Upper lobe of right lung (tissue), 1 donor: ENCODE results near the gene TDRD5. TPM values are rescaled to one million over a fixed set of nuclear protein-coding genes. Genes with fewer than 3 reads are reported as not detected.

ENCODE experiments used
- ATAC-seq: fragments of 200-7000 bp; cut with Tn5 transposase; one replicate; pipeline ENCODE4 v1.9.1; 2020; ENCODE audit warnings: mild to moderate bottlenecking, moderate library complexity
- DNase-seq: peaks from one replicate; pipeline ENCODE4 v3.0.0-alpha.2; 2020
- H3K27ac ChIP-seq: fragments of 200-600 bp; one replicate; pipeline ENCODE4 v1.8.0; 2022
- H3K27me3 ChIP-seq: fragments of 200-600 bp; one replicate; pipeline ENCODE4 v1.8.0; 2022; ENCODE audit warnings: mild to moderate bottlenecking
- H3K36me3 ChIP-seq: fragments of 200-600 bp; one replicate; pipeline ENCODE4 v1.8.0; 2022
- H3K4me1 ChIP-seq: fragments of 200-600 bp; one replicate; pipeline ENCODE4 v1.8.0; 2022
- H3K4me3 ChIP-seq: fragments of 200-600 bp; one replicate; pipeline ENCODE4 v1.8.0; 2022; ENCODE audit warnings: mild to moderate bottlenecking
- H3K9me3 ChIP-seq: fragments of 200-600 bp; one replicate; pipeline ENCODE4 v1.8.0; 2022
- intact Hi-C: fragments of 100-400 bp; cut with DNase I; formaldehyde crosslinking; loops from one replicate; pipeline ENCODE4 v1.11.0; 2022
- total RNA-seq: library from RNA; stranded (reverse); fragmentation: NEBNext Ultra II Directional; extraction: Animal tissue kit (Norgen Biotek cat#: 25700); gene quantifications from one replicate; pipeline ENCODE4 v1.2.1, GENCODE V29; 2021
- TF ChIP-seq, protein P1 (sequence below): fragments of 200-600 bp; IDR thresholded peaks from one replicate; pipeline ENCODE4 v1.8.0; 2022; ENCODE audit warnings: antibody characterized with exemption
- donor health status: DM: no; HTN: yes; CAD: no; lungs with severe emphysema.

Gene TDRD5
- total RNA-seq, 1 donor from 2014 or later: 0.17 TPM

DNA sequence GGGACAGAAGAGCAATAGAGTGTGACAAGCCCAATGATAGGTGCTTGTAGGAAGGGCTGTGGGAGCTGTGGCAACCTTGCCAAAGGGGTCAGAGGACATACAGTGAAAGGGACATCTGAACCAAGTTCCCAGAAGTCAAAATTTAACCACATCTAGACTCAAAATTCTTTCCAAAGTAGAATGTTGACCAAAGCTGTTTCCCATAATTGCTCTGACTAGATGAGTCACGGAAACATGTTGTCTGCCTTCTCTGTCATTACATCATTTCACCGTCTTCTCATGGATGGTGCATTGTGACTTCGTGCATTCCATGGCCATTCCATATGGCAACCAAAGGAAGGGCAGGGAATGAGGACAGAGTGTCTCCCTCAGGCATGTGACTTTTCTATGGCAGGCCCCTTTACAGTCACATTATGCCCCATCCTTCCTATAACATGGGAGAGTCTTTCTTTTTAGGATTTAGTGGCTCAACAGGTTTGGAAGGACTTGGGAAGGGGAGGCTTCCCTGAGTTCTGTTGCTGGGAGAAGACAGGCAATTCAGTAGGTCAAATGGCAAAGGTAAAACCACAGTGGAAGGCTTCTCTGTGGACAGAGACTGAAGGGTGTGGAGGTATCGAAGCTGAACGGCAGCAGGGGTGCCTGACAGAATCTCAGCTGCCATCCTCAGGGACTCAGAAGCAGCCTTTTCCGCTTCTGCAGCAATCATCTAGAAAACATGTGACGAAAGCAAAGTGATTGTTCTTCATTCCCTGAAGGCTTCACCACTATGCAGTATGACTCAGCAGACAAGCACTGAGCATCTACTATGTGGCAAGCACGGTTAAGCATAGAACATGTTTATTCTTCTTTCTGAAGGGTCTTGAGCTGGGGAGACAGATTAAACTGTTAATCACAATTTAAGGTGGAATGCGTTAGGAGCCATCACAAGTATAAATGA lies 40.6 kb upstream of the TDRD5 start:
- H3K36me3 ChIP-seq: no peaks in the 10 kb centered on the region
- no peaks in the 10 kb centered on the region for H3K9me3 ChIP-seq
- no peak for DNase-seq
- H3K27me3 ChIP-seq: no peaks in the 10 kb centered on the region
- intact Hi-C loops: no loop called here
- TF ChIP-seq, protein P1, sequence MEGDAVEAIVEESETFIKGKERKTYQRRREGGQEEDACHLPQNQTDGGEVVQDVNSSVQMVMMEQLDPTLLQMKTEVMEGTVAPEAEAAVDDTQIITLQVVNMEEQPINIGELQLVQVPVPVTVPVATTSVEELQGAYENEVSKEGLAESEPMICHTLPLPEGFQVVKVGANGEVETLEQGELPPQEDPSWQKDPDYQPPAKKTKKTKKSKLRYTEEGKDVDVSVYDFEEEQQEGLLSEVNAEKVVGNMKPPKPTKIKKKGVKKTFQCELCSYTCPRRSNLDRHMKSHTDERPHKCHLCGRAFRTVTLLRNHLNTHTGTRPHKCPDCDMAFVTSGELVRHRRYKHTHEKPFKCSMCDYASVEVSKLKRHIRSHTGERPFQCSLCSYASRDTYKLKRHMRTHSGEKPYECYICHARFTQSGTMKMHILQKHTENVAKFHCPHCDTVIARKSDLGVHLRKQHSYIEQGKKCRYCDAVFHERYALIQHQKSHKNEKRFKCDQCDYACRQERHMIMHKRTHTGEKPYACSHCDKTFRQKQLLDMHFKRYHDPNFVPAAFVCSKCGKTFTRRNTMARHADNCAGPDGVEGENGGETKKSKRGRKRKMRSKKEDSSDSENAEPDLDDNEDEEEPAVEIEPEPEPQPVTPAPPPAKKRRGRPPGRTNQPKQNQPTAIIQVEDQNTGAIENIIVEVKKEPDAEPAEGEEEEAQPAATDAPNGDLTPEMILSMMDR: no peak
- H3K4me1 ChIP-seq: no peaks in the 10 kb centered on the region
- ATAC-seq: no peak
- no peak overlapping the region for H3K4me3 ChIP-seq
- no peak overlapping the region for H3K27ac ChIP-seq

DNA sequence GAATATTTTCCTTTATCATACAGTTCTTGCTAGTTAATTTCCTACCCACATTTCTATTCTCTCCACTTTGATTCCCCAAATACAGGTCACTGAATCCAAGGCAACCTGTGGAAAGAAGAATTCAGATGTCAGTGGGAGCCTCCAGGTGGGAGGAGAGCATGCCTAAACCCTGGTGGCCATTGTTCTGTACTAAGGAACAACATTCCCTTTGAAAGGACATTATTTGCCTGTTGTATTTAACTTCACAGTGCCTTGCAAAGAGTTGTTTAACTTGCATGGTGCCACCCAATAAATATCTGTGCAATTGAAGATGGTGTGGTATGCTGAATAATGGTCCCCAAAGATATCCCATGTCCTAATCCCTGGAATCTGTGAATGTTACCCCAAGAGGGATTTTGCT lies 37.2 kb upstream of the TDRD5 start:
- no peak overlapping the region for H3K4me3 ChIP-seq
- DNase-seq (no peak), ATAC-seq (no peak)
- TF ChIP-seq, protein P1: no peak
- no peaks in the 10 kb centered on the region for H3K36me3 ChIP-seq
- no peaks in the 10 kb centered on the region for H3K4me1 ChIP-seq
- intact Hi-C loops: no loop called here
- no peak overlapping the region for H3K27ac ChIP-seq
- H3K9me3 ChIP-seq: no peaks in the 10 kb centered on the region
- no peaks in the 10 kb centered on the region for H3K27me3 ChIP-seq

DNA sequence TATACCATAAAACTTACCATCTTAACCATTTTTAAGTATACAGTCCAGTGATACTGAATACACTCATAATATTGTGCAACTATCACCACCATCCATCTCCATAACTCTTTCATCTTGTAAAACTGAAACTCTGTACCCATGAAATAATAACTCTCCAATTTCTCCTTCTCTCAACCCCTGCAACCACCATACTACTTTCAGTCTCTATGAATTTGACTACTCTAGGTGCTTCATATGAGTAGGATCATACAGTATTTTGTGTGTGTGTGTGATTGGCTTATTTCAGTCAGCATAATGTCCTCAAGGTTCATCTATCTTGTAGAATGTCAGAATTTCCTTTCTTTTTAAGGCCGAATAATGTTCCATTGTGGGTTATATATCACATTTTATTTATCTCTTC lies 33.6 kb upstream of the TDRD5 start:
- Histone ChIP-seq H3K9me3 (no peaks in the 10 kb centered on the region), H3K4me1 (no peaks in the 10 kb centered on the region), H3K4me3 (no peak overlapping the region), H3K27ac (no peak overlapping the region), H3K36me3 (no peaks in the 10 kb centered on the region), H3K27me3 (no peaks in the 10 kb centered on the region)
- DNase-seq: no peak
- intact Hi-C loops: no loop called here
- TF ChIP-seq, protein P1: no peak
- no peak for ATAC-seq

DNA sequence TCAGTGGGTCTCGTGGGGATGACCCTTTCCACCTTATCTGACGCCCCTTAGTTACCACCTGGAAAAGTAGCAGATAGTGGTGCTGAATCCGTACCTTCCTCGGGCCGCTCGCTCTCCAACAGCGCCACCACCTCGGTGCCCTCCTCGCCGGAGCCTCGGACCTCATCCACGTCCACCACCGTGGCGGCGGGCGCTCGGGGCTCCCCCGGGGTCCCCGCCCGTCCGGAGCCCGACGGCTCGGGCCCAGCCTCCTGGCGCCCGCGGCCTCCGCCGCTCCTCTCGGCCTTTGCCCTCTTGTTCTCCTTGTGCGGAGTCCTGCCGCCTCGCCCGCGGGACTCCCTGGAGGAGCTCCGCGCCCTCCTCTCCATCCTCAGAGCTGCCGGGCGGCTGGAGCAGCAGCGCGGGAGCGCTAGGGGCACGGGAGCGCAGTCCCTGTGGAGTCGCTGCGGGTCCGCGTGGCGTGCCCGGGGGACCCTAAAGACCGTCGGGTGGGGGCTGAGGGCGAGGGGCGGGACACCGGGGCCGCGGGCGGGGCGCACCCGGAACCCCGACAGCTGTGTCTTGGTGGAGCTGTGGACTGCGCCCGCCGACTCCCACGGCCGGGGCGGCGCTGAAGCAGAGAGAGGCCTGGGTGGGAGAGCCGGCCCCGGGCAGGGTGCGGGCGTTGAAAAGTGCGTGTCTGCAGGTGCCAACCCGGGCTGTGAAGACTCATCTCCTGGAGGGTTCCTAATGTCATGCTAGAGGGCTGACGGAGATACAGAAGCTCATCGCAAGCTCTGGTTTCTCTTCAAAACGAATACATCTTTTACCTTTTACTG lies 15.9 kb upstream of the TDRD5 start, which contains the start of gene NPHS2:
Gene NPHS2, minus strand, starts transcription at position 452 of the 818 bp plus-strand sequence. Its CDS starts 84 bp downstream, at position 368.
- no peaks in the 10 kb centered on the region for H3K4me1 ChIP-seq
- H3K9me3 ChIP-seq: no peaks in the 10 kb centered on the region
- intact Hi-C loops: no loop called here
- peaks cover 41% of the 10 kb centered on the region for H3K27me3 ChIP-seq
- ATAC-seq (peak; percentile 25), DNase-seq (no peak)
- H3K27ac ChIP-seq: no peak within 1 kb of the TSS
- TF ChIP-seq, protein P1: no peak
- no peak within 1 kb of the TSS for H3K4me3 ChIP-seq
- H3K36me3 ChIP-seq: no peaks in the 10 kb centered on the region

DNA sequence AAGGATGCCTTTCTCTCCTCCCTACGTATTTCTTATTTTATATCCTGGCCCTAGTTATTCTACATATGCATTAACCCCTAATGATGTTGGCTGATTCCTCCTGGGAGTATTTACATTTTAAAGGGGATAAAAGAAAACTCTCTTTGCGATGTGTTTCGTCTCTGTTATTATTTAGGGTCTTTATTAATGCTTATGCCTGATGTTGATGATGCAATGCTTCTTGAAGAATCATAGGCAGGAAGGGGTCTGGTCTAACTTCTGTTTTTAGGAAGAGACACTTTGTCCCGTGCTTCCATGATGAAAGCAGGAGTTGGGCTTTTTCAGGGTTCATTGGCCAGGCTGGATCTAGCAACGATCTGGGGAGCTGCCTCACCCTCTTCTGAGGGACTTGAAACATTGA lies 15.1 kb upstream of the TDRD5 start:
- peaks cover 44% of the 10 kb centered on the region for H3K27me3 ChIP-seq
- H3K27ac ChIP-seq: no peak overlapping the region
- H3K9me3 ChIP-seq: no peaks in the 10 kb centered on the region
- no peaks in the 10 kb centered on the region for H3K4me1 ChIP-seq
- no peak overlapping the region for H3K4me3 ChIP-seq
- TF ChIP-seq, protein P1: no peak
- intact Hi-C loops: no loop called here
- H3K36me3 ChIP-seq: no peaks in the 10 kb centered on the region
- DNase-seq (no peak), ATAC-seq (no peak)
